ENCODE measurements around the gene SLCO2B1.

SLCO2B1 gene

GRCh38 chr11:75191330-75191717 is 40.4 kb downstream of the SLCO2B1 start:
- DNase-seq (ENCODE audit: low read depth in 4 of 4, low spot score in 1 of 4): no peak

GRCh38 chr11:75193271-75193670 is 42.4 kb downstream of the SLCO2B1 start:
- no peak for DNase-seq (ENCODE audit: low read depth in 4 of 4, low spot score in 1 of 4)

- DNase-seq (ENCODE audit: low read depth in 4 of 4, low spot score in 1 of 4): no peak
Observed at GRCh38 chr11:75193711-75194110, 42.8 kb downstream of the SLCO2B1 start.

- DNase-seq (ENCODE audit: low read depth in 4 of 4, low spot score in 1 of 4): no peak
Observed at GRCh38 chr11:75194147-75194546, 43.2 kb downstream of the SLCO2B1 start.

GRCh38 chr11:75195167-75195962 is 44.5 kb downstream of the SLCO2B1 start:
- no peak for DNase-seq (ENCODE audit: low read depth in 4 of 4, low spot score in 1 of 4)

- no peak for DNase-seq (ENCODE audit: low read depth in 4 of 4, low spot score in 1 of 4)
Observed at GRCh38 chr11:75196426-75196825, 45.5 kb downstream of the SLCO2B1 start.

GRCh38 chr11:75197512-75198277 is 46.8 kb downstream of the SLCO2B1 start:
- DNase-seq (ENCODE audit: low read depth in 4 of 4, low spot score in 1 of 4): no peak

GRCh38 chr11:75198278-75198973 is 47.5 kb downstream of the SLCO2B1 start:
- no peak for DNase-seq (ENCODE audit: low read depth in 4 of 4, low spot score in 1 of 4)

GRCh38 chr11:75199412-75199955 is 48.6 kb downstream of the SLCO2B1 start:
- no peak for DNase-seq (ENCODE audit: low read depth in 4 of 4, low spot score in 1 of 4)

GRCh38 chr11:75200051-75200450 is 49.1 kb downstream of the SLCO2B1 start:
- DNase-seq (ENCODE audit: low read depth in 4 of 4, low spot score in 1 of 4): no peak

GRCh38 chr11:75200531-75200930 is 49.6 kb downstream of the SLCO2B1 start:
- DNase-seq (ENCODE audit: low read depth in 4 of 4, low spot score in 1 of 4): no peak

GRCh38 chr11:75201771-75202170 is 50.9 kb downstream of the SLCO2B1 start:
- DNase-seq (ENCODE audit: low read depth in 4 of 4, low spot score in 1 of 4): no peak

GRCh38 chr11:75202195-75202594 is 51.3 kb downstream of the SLCO2B1 start:
- DNase-seq (ENCODE audit: low read depth in 4 of 4, low spot score in 1 of 4): no peak

GRCh38 chr11:75203138-75203537 is 52.2 kb downstream of the SLCO2B1 start:
- DNase-seq (ENCODE audit: low read depth in 4 of 4, low spot score in 1 of 4): no peak

GRCh38 chr11:75203641-75204011 is 52.7 kb downstream of the SLCO2B1 start:
- DNase-seq (ENCODE audit: low read depth in 4 of 4, low spot score in 1 of 4): no peak

- DNase-seq (ENCODE audit: low read depth in 4 of 4, low spot score in 1 of 4): no peak
Observed at GRCh38 chr11:75204012-75204674, 53.2 kb downstream of the SLCO2B1 start.

GRCh38 chr11:75204685-75205563 is 54.0 kb downstream of the SLCO2B1 start:
- peak; percentile 72 to 78 (median 76) for DNase-seq (ENCODE audit: low read depth in 4 of 4, low spot score in 1 of 4)

- no peak for DNase-seq (ENCODE audit: low read depth in 4 of 4, low spot score in 1 of 4)
Observed at GRCh38 chr11:75205564-75206020, 54.7 kb downstream of the SLCO2B1 start.

- no peak for DNase-seq (ENCODE audit: low read depth in 4 of 4, low spot score in 1 of 4)
Observed at GRCh38 chr11:75208446-75208845, 57.5 kb downstream of the SLCO2B1 start.

GRCh38 chr11:75212411-75212810 is 61.5 kb downstream of the SLCO2B1 start:
- no peak for DNase-seq (ENCODE audit: low read depth in 4 of 4, low spot score in 1 of 4)

All from stimulated activated CD4-positive, alpha-beta T cell treated with anti-CD3 and anti-CD28 coated beads, Interleukin-1b, Interleukin-23, amount 100 ng/mL, for 24 hours (primary cell).